HL-60/S4 treated with retinoic acid at 250 ng/mL for 4 days and 3 days (cell line): ENCODE results near the gene GALNT16.

Experiments
- in situ Hi-C: fragments of 300-500 bp; cut with MboI; formaldehyde crosslinking; loops from 2 replicates; pipeline ENCODE4 v1.7.0; 2022; ENCODE audit warnings: low sequenced_read_pairs

GALNT16 gene

DNA sequence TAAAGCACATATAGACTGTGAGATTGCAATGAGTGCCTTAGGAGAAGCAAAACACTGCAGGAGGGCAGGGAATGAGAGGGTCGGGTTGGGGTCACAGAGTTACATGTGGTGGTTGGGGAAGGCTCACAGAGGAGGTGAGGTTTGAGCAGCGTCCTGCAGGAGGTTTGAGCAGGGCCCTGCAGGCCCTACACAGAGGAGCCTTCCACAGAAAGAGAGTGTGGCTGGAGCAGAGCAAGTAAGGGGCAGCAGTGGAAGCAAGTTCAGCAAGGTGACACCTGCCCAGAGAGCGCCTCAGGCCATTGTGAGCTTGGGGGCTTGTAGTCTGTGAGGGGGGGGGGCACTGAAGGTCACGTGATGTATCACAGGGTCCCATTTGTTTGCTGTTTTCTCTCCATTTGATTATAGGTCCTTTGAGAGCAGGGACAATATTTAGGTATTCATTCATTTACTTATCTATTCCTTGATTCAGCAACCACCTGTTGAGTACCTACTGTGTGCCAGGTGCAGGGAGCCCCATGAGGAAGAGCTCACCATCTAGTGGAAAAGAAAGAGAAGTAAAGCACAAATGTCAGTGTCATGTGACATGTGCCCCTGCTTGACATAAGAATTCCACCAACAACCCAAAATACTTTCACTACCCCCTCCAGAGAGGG is 56.6 kb downstream of the GALNT16 start:
- in situ Hi-C loops = no loop called here

- in situ Hi-C loops = no loop called here
Measured at GRCh38 chr14:69317102-69317755, 57.3 kb downstream of the GALNT16 start.

GRCh38 chr14:69317780-69318179 is 57.8 kb downstream of the GALNT16 start:
- in situ Hi-C loops = no loop called here

- in situ Hi-C loops = no loop called here
Measured at GRCh38 chr14:69318241-69318640, 58.3 kb downstream of the GALNT16 start.

- in situ Hi-C loops = no loop called here
Measured at GRCh38 chr14:69318901-69319475, 59.0 kb downstream of the GALNT16 start.

DNA sequence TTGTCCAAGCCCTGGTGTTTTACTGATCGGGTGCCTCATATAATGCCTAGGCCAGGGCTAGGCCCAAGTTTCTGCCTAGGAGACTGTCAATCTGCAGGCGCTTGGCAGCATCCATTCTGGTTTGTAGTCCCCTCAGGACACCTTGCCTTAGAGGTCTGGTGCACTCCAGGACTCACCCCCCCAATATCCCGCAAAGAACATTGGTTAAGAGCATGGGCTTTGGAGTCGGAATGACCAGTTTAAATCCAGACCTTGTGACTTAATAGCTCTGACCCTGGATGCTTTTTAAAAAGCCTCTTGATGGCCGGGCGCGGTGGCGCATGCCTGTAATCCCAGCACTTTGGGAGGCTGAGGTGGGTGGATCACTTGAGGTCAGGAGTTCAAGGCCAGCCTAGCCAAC is 60.0 kb downstream of the GALNT16 start:
- in situ Hi-C loops = no loop called here

GRCh38 chr14:69320581-69321365 is 60.8 kb downstream of the GALNT16 start:
- in situ Hi-C loops = no loop called here

GRCh38 chr14:69321601-69322330 is 61.8 kb downstream of the GALNT16 start:
- in situ Hi-C loops = no loop called here

- in situ Hi-C loops = no loop called here
Measured at GRCh38 chr14:69323266-69323998, 63.5 kb downstream of the GALNT16 start.

DNA sequence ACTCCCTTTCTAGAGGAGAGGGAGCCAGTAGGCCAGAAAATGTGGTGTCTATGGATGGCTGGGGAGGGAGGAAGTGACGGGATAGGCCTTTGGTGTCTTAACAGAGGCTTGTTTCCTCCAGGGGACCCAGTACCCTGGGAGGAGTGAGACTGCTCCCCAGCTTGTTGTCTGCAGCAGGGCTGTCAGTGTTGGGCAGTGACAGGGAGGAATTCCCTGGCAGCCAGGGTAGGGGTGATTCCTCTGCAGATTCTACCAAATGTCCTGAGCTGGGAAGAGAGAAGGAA is 64.0 kb downstream of the GALNT16 start:
- in situ Hi-C loops = no loop called here

DNA sequence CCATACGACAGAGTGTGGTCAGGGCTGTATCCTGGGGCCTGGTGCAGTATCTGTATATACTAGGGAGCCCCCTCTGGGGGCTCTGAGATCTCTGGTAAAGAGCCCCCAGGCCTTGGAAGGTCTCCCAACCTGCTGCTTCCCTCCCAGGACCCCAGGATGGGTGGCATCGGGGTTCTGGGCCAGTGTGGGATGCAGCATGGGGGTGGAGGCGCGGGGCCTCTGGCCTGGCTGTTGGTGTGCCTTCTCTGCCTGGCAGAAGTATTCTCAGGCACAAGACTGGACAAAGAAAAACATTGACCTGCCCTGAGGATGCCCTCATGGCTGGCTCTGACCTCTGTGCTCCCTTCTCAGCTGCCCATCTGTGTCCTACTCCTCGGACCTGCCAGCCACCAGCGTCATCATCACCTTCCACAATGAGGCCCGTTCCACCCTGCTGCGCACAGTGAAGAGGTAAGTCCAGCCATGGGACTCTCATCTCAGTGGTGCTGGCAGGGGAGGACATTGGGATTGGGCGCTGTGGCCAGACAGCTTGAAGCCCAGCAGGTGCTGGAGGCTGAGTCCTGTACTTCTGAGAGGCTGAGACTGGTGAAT is 64.5 kb downstream of the GALNT16 start:
- in situ Hi-C loops = no loop called here

DNA sequence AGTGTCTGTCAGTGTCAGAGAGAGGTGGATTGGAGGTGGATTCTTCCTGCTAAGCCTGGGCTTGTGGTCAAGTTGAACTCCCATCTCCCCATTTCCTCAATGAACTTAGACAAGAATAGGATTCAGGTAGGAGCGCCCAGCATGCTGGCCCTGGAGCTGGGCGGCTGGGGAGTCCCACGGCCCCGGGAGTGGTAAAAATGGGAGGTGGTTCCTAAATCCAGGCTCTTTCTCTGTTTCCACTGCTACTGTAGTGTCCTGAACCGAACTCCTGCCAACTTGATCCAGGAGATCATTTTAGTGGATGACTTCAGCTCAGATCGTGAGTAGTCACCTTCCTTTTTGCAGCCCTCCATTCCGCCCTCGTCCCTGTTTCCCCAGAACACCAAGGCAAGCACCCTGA is 65.1 kb downstream of the GALNT16 start:
- in situ Hi-C loops = no loop called here

DNA sequence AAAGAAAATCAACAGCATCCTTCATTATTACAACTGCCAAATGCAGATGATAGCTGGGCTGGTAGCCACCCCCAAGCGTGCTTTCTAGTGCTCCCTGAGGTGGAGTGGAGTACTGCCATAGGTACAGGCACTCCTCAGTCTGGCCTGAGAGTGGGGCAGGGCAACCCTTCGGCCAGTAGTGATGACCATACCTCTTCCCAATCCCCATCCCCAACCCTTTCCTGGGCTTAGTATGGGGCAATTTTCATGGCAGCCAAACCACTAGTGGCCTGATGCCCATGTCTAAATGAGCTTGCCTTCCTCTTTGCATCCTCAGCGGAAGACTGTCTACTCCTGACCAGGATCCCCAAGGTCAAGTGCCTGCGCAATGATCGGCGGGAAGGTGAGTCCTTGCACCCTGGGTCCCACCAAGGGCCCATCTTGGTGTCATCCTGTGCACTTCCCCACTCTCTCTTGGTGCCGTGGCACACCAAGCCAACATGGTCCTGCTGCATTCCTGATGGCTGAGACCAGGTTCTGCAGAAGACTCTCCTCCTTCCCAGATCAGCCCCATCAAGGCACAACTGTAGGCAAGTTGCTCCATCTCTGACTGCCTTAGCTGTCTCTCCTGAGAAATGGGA is 65.8 kb downstream of the GALNT16 start:
- in situ Hi-C loops = no loop called here

GRCh38 chr14:69326611-69327010 is 66.7 kb downstream of the GALNT16 start:
- in situ Hi-C loops = no loop called here

DNA sequence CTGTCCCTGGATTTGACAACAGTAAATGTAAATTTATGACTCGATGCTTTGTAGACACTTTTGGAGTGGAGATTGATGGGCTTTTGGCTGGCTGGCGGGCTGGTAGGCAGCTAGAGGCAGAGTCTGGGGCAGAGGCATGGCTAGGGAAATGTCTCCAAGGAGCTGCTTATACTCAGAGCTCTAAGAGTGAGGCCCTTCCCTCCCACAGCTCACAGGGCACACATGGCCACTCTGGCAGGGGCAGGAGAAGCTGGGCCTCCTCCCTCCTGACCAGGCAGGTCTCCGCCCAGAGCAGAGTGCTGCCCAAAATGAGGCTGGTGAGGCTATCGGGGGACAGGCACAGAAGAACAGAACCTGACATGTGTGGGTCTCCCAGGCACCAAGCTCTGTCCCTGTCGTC is 67.5 kb downstream of the GALNT16 start:
- in situ Hi-C loops = no loop called here

GRCh38 chr14:69328317-69328716 is 68.4 kb downstream of the GALNT16 start:
- in situ Hi-C loops = no loop called here

GRCh38 chr14:69328765-69329164 is 68.8 kb downstream of the GALNT16 start:
- in situ Hi-C loops = no loop called here

- in situ Hi-C loops = no loop called here
Measured at GRCh38 chr14:69331206-69331605, 71.2 kb downstream of the GALNT16 start.

DNA sequence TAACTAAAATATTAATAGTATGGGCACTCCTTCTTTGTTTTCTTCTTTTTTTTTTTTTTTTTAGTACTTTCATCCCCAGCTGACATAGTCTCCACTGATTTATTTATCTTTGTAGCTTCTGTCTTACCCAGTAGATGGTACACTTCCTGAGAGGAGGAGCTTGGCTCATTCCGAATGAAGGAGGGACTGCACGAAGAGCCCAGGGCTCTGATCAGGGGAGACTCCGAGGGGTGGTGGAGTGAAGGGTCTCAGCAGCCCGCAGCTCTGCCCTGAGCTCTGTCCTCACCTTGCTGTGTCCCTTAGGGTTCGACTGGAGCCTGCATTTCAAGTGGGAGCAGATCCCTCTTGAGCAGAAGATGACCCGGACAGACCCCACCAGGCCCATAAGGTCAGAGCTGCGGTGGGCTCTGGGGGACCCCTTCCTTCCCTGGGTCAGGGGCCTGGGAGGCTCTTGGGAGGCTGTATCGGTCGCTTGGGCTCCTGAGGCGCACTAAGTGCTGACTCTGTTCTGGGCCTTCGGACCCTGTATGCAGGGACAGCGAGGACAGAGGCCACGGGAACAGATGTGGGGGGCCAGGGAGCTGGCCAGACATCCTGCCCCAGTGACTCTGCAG is 72.9 kb downstream of the GALNT16 start:
- in situ Hi-C loops = no loop called here
